Right lobe of liver (tissue), 6 donors: ENCODE measurements around the gene WDR77. TPM values are rescaled to one million over a fixed set of nuclear protein-coding genes. Genes with fewer than 3 reads are reported as not detected.

Experiments used
- ATAC-seq, 4 donors: fragments of 200-7000 bp; cut with Tn5 transposase; one replicate each; pipeline ENCODE4 v1.9.1; 2020; ENCODE audit warnings: mild to moderate bottlenecking in 4 of 4, moderate library complexity in 4 of 4
- DNase-seq, 3 donors: peaks; one replicate each; pipeline ENCODE4 v3.0.0-alpha.2; 2020
- H3K27ac ChIP-seq, 3 donors: fragments of 200-600 bp; one replicate each; pipeline ENCODE4 v1.8.0; 2022
- H3K27me3 ChIP-seq, 2 donors: fragments of 200-600 bp; one replicate each; pipeline ENCODE4 v1.8.0; 2022
- H3K36me3 ChIP-seq, 4 donors: fragments of 200-600 bp; sonication (generic) in 1 of 4; one replicate each; pipeline versions ENCODE4 v1.5.1 to v1.8.0; 2017 to 2022; ENCODE audit warnings: control low read depth in 1 of 4
- H3K4me1 ChIP-seq, 4 donors: fragments of 200-600 bp; sonication (generic) in 1 of 4; one replicate each; pipeline versions ENCODE4 v1.5.1 to v1.8.0; 2017 to 2022; ENCODE audit warnings: control low read depth in 1 of 4
- H3K4me3 ChIP-seq, 3 donors: fragments of 200-600 bp; one replicate each; pipeline ENCODE4 v1.8.0; 2022
- H3K9me3 ChIP-seq, 4 donors: fragments of 200-600 bp; sonication (generic) in 1 of 4; one replicate each; pipeline versions ENCODE4 v1.5.1 to v1.8.0; 2017 to 2022; ENCODE audit warnings: control low read depth in 1 of 4
- CTCF ChIP-seq, 4 donors: fragments of 200-600 bp in 3 of 4; fragments of 450-650 bp in 1 of 4; IDR thresholded peaks; one replicate each; pipeline versions ENCODE4 v1.5.1 to v1.8.0; 2016 to 2022; ENCODE audit warnings: antibody characterized with exemption in 4 of 4, mild to moderate bottlenecking in 2 of 4
- POLR2A ChIP-seq: fragments of 450-650 bp; IDR thresholded peaks from one replicate; pipeline ENCODE4 v1.6.1; 2017; ENCODE audit warnings: antibody characterized with exemption, mild to moderate bottlenecking
- WGBS: methylation state at CpG from one replicate; pipeline ENCODE4 v1.1.6; 2018; ENCODE audit warnings: low coverage, low lambda C conversion rate; ENCODE audit not compliant: insufficient coverage; ENCODE audit errors: missing lambda C conversion rate; 5-methylcytosine and 5-hydroxymethylcytosine counted together
- intact Hi-C, 2 donors: fragments of 100-400 bp; cut with DNase I; formaldehyde crosslinking; loops; one replicate each; pipeline versions ENCODE4 v1.11.2 to v1.14.1; 2022
- long read RNA-seq: library from polyadenylated mRNA; unstranded; transcript quantifications from one replicate; pipeline ENCODE4 v2.0.0, GENCODE V29; 2019
- total RNA-seq, 6 experiments: library from RNA; depleted of rRNA in 2 of 6; stranded (reverse); fragments of >200 nt in 2 of 6; fragmentation: NEBNext Ultra II Directional in 3 of 6; extraction: Animal tissue kit (Norgen Biotek cat#: 25700) in 3 of 6; gene quantifications; one replicate each; pipeline versions ENCODE4 v1.1.0 to v1.2.4, GENCODE V29; 2016 to 2023
- donor health status: DM: no; HTN: yes; CAD: no.
- donor health status: DM: no; HTN: no; CAD: no.
- donor health status: DM: no; HTN: no; CAD: no.
- donor health status: DM: no; HTN: yes; CAD: no.
- donor health status: DM: no; HTN: yes; CAD: no.

WDR77 gene
- total RNA-seq: 10 to 100 TPM; 11.4 to 27.3 (median 14.0) TPM
- long read RNA-seq, partial matches to known transcripts: 0 of 4 reads
- long read RNA-seq, other reads (novel, unspliced or antisense): 2 of 4 reads

- Histone ChIP-seq H3K27me3 (no peaks in the 10 kb centered on the region), H3K36me3 (peaks cover 0 to 21% (median under 1%) of the 10 kb centered on the region in 4 donors), H3K9me3 (no peaks in the 10 kb centered on the region), H3K27ac (peak within 1 kb of the TSS; percentile 65 to 73 (median 71)), H3K4me1 (peaks cover 0 to 23% (median 6%) of the 10 kb centered on the region in 4 donors), H3K4me3 (peak within 1 kb of the TSS; percentile 87 to 92 (median 90))
- ATAC-seq (peak; percentile 94 to 99 (median 97)), DNase-seq (peak; percentile 92 to 97 (median 95))
- intact Hi-C loops: no loop called here
- TF ChIP-seq POLR2A: peak; percentile 59
- no peak for TF ChIP-seq CTCF (IDR thresholded peaks at IDR 0.05)
- WGBS: under 1% methylated on average over 36 of the region's 54 CpGs
Observed at GRCh38 chr1:111448918-111449702, at the start of gene WDR77, which contains the start of gene ATP5PB. WDR77 (minus strand) TSS chr1:111449256; CDS start chr1:111449169, 87 bp downstream. ATP5PB (plus strand) TSS chr1:111449464; CDS start chr1:111449542, 78 bp downstream.

- intact Hi-C loops: no loop called here
- Histone ChIP-seq H3K4me1 (no peaks in the 10 kb centered on the region), H3K27ac (no peak overlapping the region), H3K36me3 (no peaks in the 10 kb centered on the region), H3K4me3 (no peak overlapping the region), H3K9me3 (no peaks in the 10 kb centered on the region), H3K27me3 (no peaks in the 10 kb centered on the region)
- WGBS: 62% methylated on average over 5 of the region's 5 CpGs
- ATAC-seq (no peak), DNase-seq (no peak)
- TF ChIP-seq POLR2A (no peak), CTCF (IDR thresholded peaks at IDR 0.05) (no peak)
Observed at GRCh38 chr1:111497592-111497991, 48.5 kb upstream of the WDR77 start.

- H3K27ac ChIP-seq: no peak overlapping the region
- no peaks in the 10 kb centered on the region for H3K36me3 ChIP-seq
- intact Hi-C loops: no loop called here
- DNase-seq (no peak), ATAC-seq (no peak)
- WGBS: 81% methylated on average over 4 of the region's 4 CpGs
- no peak overlapping the region for H3K4me3 ChIP-seq
- H3K27me3 ChIP-seq: no peaks in the 10 kb centered on the region
- H3K9me3 ChIP-seq: no peaks in the 10 kb centered on the region
- H3K4me1 ChIP-seq: no peaks in the 10 kb centered on the region
- no peak for TF ChIP-seq CTCF (IDR thresholded peaks at IDR 0.05)
- no peak for TF ChIP-seq POLR2A
Observed at GRCh38 chr1:111496398-111496797, 47.3 kb upstream of the WDR77 start.

GRCh38 chr1:111491070-111491469 lies 42.0 kb upstream of the WDR77 start:
- Histone ChIP-seq H3K36me3 (no peaks in the 10 kb centered on the region), H3K27ac (peak overlapping the region in 2 of 3 donors; percentile 8 to 40), H3K4me1 (no peaks in the 10 kb centered on the region), H3K9me3 (no peaks in the 10 kb centered on the region), H3K27me3 (no peaks in the 10 kb centered on the region), H3K4me3 (no peak overlapping the region)
- WGBS: 83% methylated on average over 4 of the region's 7 CpGs
- no peak for TF ChIP-seq CTCF (IDR thresholded peaks at IDR 0.05)
- no peak for TF ChIP-seq POLR2A
- intact Hi-C loops: no loop called here
- DNase-seq (no peak), ATAC-seq (no peak)
